NCI-H748 (cell line): ENCODE results near the gene GCG.

Source experiments
- DNase-seq: peaks from one replicate; lab custom pipeline; 2025; ENCODE audit not compliant: unreplicated experiment; lab: John Stamatoyannopoulos, UW

The GCG gene

DNA sequence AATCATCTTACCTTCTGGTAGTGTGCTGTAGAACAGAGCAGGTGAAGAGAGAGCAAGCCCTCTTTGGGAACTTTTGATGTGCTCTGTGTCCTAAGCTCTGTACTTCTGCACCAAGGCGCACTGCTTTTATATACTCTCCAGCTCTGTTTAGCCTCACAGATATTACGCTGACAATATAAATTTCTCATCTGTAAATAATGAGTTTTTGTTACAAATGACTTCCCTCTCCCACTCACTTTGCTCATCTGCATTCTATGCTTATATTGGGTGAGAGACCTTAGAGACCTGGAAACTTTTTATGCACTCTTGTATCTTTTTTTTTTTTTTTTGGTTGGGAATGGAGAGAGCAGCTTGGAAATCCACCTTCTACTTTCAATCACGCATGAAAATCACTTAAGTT, at the start of gene GCG:
GCG (minus strand) TSS at position 101 of the 400 bp plus-strand sequence. CDS start 3,069 bp downstream, outside the sequence.
- DNase-seq = no peak

DNA sequence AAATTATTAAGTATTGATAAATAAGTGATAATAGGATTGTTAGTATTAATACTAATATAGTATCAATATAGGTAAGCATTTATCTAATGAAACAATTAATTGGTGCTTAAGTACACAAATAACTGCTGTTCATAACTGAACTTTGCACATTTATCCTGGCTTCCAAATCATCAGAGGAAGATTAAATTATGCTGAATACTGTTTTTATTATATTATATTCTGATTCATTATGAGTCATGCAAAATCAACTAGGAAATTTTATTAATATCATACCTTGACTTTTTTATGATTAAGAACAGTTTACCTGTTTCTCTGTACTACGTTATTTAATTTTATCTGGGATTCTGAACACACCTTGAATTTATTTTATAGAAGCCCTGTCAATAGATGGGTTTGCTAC, 48.6 kb upstream of the GCG start:
- DNase-seq = no peak

DNA sequence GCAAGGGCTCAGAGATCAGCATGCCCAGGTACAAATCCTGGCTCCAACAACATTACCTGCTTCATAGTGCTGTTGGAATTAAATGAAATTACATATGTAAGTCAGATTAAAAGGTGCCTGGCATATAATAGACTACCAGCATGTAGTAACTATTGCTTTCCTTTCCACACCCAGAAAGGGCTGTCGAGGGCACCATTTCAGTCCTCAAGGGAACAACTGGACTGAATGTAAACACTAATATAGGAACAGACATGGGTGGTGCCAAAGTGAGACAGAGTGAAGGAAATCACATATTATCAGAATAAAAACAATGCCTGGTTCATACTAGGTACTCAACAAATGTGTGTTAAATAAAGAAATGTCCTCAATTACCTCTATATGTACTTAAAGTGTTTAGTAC, 47.9 kb upstream of the GCG start:
- DNase-seq = peak; percentile 36

DNA sequence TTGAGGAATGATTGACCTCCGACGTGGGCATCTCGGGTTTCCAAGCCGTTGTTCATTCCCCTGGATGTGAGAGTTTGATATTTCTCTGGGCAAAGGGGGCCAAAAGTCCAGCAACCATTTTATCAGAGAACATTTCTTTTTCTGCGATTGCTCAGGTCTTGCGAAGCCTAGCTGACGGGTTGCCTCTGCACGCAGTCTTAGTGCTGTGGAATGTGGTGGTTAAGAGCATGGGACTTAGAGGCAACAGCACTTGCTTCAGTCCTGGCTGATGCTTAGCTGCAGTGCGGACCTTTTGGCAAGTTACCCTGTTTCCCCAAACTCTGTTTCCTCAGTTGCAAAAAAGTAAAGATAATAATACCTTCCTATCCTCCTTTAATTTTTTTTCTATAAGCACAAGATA, 46.2 kb upstream of the GCG start:
- DNase-seq = no peak

DNA sequence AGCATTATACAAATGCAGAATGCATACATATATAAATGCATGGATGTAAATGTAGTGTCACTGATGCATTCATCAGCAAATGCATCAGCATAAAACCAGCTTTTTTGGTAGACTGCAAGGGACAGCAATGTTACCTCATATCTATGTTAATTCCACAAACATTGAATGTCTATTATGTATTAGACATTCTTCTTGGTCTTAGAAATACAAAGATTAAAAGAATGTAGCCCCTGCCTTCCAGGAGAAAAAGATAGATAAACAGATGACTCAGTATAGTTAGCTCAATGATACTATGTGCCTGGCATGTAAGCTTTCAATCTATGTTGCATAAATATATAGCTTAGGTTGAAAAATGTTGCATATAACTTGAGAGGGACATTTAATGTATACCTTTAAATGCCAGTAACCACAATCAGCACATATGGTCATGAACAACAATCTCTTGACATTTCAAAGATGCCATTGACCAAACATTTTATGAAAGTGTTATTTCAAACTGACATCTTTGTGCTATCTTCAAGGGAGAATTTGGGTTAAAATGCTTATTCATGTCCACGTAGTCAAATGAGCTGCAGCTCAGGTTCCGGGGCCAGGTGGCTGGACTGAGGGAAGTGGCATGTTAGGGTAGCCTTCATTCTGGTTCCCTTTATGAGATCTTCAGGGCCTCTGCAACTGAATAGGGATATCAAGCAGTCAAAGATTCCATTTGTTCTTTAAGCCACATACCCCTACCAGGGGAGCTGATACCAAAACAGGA, 45.2 kb upstream of the GCG start:
- DNase-seq = no peak

DNA sequence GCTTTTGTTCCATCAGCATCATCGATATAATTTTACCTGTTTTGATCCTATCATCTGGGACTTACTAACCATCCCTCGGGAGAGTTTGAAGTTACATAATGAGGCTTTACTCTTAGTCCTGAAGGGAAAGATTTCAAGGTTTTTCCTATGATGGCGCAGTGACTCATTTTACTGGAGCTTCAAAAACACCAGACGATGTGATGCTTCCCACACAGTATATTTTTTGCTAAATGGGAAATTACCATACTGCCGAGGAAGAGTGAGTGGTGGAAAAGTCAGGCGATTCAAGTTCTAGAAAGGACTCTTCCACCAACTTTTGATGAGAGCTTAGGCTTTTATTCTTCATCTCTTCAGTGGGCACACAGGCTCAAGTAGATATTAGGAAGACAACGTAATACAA, 44.6 kb upstream of the GCG start:
- no peak for DNase-seq

DNA sequence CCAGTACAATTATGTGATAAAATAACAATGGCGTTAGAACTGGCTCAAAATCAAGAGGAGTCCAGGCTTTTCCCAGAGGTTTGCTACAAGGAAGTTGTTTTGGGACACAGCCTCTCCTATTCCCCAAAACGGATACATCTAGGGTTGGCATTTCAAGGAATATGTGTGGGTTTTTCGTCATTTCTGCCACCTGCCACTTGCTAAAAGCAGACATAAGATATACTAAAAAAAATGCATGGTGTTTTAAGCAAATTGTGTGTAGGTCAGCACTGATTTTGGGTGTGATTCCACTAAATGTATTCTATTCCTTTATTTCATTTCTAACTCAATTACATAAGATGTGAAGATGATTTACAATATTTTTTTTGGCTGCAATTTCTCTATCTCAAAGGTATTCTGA, 36.4 kb upstream of the GCG start:
- DNase-seq = no peak

DNA sequence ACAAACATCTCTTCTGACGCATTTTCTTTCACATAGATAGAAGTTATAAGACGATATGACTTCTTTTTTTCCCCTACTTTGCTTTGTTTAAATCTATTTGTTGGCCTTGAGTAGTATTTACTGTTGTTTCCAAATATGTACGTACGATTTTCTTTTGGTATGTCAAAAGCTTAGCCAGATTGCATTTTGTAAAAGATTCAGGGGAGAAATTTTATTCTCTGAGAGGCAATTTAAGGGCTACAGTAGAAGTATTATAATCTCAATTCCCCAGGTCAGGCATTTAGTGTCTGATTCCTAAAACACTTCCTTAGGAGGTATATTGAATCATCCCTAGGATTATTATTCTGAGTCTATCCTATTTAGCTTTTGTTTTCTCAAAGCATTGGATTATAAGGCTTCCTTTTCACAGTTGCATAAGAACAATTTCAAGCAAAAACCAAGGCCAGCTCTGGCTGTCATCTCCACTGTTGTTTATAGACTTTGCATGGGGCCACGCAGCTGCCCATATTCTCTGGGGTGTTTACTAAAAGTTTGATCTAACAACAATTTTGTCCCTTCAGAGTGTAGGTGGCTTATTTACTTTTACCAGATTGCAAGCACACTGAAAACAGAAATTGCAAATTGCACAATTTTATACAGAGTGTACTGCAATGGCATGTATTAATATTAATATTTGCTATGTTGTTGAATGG, 33.6 kb upstream of the GCG start:
- DNase-seq = no peak

DNA sequence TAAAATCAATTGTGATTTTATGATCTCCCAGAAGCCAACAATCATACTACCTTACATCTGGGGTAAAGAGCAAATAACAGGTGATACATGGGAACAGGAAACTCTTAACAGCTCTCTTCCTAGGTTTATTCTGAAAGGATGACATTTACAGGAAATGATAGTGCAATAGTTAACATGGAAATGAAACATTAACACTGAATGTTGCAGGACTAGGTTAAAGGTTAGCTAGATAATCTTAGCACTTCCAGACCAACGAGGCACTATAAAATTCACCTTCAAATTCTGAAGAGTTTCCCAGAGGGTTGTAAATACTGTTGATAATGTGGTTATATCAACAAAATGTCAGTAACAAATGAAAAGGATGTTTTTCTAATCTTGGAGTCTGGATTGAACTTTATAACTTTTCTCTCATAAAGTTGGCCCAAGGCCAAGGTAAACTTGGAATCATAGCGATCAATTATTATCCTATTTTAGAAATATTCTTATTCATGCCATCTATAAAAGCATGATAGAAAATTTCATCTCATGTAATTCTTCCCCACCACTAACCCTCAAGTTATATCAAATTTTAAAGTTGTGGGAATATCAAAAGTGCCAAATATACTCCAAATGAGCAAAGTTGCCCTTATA, 32.9 kb upstream of the GCG start:
- peak; percentile 25 for DNase-seq

DNA sequence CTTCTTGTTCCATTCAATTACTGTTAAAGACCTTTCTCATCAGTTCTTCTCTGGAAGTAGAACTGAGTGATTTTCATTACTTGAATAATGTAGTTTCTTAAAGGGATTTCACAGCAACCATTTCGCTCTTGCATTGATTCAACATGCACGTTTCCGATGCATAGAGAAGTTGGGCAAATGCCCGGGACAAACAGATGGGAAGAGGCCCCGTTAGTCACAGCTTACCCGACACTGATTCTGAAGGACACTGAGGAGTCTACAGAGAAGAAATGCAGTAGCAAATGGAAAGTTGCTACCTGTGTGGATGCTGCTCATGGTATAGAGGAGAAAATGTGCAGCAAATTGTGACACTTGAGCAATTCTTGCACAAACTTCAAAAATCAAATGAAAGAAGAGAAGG, 32.3 kb upstream of the GCG start:
- no peak for DNase-seq

DNA sequence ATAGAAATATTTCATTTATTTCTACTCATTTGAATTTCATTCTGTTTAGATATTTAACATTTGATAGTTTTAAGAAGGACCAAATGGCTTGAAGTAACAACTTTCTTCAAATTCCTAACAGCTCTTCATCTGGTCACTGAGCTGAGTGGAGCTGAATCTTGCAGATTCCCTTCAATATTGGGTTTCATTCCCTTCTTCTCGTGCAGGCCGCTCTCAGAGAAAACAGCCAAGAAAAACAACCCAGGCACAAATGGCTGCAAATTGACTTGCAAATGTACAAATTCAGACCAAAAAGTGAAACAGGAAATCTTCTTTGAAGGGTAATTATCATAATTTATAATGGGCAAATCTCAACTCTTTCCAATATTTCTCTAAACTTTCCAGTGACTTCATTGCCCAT, 30.3 kb upstream of the GCG start:
- DNase-seq = no peak

DNA sequence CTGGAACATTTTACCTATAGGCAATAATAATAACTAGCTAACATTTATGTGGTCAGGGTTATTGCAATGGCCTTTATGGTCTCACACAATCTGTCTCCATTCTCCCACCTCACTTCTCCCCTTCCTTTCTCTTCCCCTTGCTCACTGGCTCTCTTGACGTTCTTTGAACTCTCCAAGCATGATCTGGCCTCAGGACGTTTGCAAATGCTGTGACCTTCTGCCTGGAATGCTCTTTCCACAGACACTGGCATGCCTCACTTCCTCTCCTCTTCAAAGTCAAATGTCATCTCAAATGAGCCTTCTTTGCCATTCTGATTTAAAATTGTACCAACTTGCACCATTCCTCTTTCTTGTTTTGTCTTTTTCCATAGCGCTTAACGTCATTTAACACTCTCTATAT, 25.3 kb upstream of the GCG start:
- no peak for DNase-seq

DNA sequence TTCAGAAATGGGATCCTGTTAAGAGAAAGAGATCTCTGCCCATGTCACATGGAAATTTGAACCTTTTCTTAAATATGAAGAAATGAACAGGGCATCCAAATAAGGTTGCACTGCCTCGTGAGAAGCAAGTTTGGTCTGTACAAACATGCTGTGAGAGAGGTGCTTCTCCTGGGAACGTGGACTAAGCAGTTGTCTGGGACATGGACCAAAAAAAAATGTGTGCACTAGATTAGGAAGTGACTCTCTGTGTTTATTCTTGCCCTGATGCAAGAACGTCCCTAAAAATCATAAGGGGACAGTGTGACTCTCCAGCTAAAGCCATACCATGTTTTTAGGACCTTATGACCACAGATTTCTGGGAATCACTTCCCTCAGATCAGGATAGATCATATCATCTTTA, 23.7 kb upstream of the GCG start:
- no peak for DNase-seq

DNA sequence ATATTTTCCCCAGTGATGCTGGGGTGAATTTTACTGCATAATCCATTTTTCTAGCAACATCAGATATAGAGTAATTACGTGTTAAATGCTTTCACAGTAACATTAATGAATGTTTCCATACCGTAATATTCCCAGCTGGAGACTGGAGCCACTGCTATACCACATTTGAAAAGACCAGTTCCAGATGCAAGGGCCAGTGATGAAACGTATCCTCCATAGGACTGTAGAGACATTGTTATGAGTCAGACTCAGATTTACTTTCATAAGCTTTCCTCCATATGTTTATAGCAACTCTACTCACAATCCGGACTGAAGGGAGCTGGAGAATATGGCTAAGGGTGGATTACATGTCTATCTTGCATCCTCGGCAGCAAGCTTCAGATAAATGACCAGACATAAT, 22.7 kb upstream of the GCG start:
- DNase-seq = no peak

DNA sequence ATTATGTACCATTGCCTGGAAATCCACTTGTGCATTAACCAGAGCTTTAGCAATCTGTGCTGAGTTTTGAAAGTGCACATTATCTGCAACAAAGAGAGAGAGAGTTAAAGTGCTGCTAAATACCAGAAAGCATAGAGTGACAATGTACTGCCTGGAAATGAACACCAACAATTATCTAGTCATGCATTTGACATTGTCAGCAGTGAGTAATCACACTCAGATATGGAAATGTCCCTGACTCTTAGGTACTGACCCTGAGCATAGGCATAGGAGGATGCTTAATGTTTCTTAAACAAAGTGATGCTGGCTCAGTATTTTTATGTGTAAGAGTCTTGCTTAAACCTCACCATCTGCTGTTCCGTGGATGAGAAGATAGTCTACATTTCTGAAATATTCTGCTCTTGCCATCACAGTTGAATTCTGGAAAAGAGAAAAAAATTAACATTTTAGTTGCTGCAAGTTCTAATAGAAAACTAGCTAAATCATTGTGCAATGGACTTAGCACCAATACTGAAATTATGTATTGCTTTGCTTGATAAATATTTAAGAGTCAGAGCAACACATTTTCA, 20.8 kb upstream of the GCG start:
- DNase-seq = peak; percentile 45

DNA sequence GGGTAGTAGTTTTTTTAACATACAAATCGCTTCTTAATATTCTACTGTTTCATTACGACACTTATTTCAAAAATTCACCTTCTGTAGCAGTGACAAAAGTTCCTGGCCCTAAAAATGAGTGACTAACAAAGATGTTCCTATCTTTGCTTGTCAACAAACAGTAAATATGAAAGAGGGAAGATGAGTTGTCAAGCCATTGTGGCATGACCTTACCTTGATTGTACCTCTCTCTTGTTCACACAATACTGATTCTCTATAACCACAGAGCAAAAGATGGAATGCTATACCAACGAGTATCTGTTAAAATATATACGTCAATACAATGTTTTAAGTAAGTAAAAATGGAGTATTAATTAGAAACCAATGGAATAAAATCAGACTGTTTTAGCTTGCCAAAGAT, 14.7 kb upstream of the GCG start:
- DNase-seq = no peak

DNA sequence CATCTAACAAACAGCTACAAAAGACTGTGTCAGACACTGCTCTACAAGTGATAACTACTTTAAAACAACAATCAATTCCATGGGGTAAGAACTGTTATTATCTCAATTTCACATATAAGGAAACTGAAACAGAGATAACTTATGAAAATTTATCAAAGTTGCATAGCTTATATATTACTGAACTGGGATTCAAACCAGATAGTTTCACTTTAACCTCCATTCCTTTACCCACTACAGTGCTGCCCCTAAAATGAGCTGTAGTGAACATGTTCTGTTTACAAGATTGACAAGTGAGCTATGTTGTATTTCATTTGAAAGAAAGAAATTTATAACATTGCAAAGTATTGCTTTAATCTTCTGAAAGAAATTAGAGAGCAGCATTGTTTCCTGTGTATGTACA, 14.1 kb upstream of the GCG start:
- DNase-seq = no peak

DNA sequence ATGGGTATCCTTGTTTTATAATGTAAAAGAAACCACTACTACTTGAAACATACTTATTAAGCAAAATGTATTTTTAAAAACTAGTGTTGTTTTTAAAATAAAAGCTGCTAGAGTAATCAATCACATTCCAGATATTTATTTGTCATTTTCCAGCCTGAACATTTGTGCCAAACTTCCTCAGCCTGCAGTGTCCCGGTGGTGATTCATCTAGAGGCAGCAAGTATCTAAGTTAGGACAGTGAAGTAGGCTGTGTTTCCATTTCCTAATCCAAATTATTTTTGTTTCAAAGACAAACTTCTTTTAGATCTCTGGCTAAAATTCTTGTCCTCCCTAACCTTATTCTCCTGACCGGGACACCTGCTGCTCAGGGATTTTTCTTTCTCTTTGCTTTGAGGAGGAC, 12.8 kb upstream of the GCG start:
- no peak for DNase-seq

DNA sequence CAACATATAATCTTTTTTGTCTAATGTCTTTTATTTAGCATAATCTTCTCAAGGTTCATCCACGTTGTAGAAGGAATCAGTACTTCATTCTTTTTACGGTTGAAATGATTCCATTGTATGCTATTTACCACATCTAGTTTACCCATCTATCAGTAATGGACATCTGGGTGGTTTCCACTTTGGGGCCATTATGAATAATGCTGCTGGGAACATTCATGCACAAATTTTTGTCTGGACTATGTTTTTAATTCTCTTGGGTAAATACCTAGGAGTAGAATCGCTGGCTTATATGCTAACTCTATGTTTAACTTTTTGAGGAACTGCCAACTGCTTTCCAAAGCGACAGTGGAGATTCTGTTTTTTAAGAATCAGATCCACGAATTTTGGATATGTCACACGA, 7.4 kb upstream of the GCG start:
- no peak for DNase-seq

DNA sequence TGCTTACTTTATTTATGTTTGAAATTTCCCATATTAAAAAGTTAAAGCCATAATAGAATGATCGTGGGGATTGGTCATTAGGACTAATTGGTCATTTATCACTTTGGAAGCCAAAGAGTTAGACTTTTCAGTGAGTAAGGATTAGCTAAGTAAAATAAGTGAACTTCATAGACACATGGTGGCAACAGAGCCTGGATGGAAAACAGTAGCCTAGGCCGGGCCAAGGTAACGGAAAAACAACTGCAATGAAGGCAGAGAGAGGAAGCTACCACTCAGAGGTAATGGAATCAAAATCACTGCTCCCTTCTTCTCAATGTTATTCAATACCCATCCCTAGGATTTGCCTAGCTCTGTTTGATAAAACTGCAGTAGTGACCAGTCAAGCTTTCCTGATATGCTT, 4.1 kb upstream of the GCG start:
- DNase-seq = no peak

DNA sequence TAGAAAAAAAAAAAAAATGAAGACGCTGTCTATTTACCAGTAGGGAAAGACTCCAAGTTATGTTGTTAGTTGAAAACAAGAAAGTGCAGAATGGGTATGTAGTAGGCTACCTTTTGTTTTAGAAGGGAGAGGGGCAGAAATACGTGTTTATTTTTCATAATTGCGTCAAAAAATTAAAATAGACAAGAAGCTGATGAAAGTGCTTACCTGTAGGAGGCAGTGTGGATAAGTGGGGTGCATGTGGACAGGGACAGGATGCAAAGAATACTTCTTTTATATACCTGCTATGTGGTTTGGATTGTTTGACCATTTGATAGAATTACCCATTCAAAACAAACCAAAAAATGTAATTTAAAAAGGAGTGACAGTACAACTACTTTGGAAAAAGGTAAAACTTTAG, 3.0 kb upstream of the GCG start:
- no peak for DNase-seq

DNA sequence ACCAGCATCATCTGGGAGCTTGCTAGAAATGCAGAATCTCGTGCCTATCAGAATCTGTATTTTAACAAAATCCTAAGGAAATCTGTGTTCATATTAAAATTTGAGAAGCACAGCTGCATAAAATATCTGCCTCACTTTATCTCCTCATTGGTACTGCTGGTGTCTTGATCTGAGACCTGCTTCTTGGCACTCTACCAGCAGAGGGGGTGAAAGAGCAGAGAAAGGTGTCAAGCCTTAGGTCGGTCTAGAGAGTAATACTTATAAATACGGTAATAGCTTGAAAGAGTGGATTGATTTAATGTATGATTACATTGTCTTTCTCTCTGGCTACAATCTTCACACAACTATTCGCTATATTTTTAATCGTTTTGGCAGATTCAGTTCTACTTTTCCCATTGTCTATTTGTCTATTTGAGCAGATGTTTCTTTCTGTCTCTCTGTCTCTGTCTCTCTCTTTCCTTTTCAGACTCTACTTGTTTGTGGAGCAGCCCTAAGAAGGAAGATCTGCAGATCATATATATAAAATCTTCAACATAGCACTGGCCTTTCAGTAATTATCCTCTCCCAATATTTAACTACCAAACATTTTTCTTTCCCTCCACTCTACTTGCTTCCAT, 1.7 kb upstream of the GCG start:
- DNase-seq = peak; percentile 66
